Measurements from ENCODE around the gene CEP290.
"Not testable (repeated sequence)": the region's sequence is repeated elsewhere in the genome, so short reads cannot be mapped to it uniquely, and the experiment has no call there.

Gene CEP290

GRCh38 chr12:88144546-88145468 lies 2.9 kb upstream of the CEP290 start:
- DNase-seq (ENCODE audit: low read depth in 2 of 3, low spot score in 1 of 3), result no peak

GRCh38 chr12:88144037-88144436 lies 2.1 kb upstream of the CEP290 start:
- no peak for DNase-seq (ENCODE audit: low read depth in 2 of 3, low spot score in 1 of 3)

- peak in 1 of 3 donors; percentile 6 for DNase-seq (ENCODE audit: low read depth in 2 of 3, low spot score in 1 of 3)
Observed at GRCh38 chr12:88142610-88142991, 713 bp upstream of the CEP290 start.

DNA sequence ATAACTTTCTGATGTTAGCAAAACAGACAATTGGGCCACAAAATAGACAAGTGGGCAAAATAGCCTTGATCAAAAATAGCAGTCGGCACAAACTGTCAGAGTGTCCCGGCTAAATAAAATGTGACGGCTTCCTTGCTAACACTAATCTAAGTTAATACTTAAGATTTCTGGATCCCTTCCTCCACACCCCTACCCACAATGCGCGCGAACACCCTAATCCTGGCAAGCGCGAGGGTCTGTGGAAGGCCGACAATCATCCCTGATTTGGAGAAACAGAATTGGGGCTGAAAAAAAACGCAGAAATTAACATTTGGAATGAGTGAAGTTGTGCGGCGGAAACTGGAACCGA lies 489 bp downstream of the CEP290 start:
- no peak for DNase-seq (ENCODE audit: low read depth in 2 of 3, low spot score in 1 of 3)

DNA sequence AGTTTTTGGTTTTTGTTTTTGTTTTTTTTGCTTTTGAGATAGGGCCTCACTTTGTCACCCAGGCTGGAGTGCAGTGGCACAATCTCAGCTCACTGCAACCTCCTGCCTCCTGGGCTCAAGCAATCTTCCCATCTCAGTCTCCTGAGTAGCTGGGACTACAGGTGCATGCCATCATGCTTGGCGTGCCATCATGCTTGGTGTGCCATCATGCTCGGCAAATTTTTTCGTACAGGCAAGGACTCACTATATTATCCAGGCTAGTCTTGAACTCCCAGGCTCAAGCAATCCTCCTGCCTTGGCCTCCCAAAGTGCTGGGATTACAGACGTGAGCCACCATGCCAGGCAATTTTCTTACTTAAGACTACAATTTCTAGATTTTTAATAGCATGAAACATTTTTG lies 2.2 kb downstream of the CEP290 start:
- not testable (repeated sequence) for DNase-seq (ENCODE audit: low read depth in 2 of 3, low spot score in 1 of 3)

GRCh38 chr12:88133181-88133580 lies 8.7 kb downstream of the CEP290 start:
- DNase-seq (ENCODE audit: low read depth in 2 of 3, low spot score in 1 of 3), result not testable (repeated sequence)

DNA sequence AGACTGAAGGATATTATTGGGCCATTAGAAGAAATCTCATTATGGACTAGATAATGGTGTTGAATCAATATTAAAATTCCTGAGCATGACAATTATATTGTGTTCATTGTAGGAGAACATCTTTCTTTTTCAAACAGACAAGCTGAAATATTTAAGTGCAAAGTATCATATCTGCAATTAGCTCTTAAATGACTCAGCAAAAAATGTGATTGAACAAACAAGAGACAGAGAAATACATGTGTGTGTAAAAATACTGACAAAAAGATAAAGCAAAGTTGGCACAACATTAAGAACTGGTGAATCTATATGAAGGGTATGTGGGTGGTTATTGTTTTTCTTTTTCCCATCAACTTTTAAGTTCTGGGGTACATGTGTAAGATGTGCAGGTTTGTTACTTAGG lies 9.5 kb downstream of the CEP290 start:
- no peak for DNase-seq (ENCODE audit: low read depth in 2 of 3, low spot score in 1 of 3)

DNA sequence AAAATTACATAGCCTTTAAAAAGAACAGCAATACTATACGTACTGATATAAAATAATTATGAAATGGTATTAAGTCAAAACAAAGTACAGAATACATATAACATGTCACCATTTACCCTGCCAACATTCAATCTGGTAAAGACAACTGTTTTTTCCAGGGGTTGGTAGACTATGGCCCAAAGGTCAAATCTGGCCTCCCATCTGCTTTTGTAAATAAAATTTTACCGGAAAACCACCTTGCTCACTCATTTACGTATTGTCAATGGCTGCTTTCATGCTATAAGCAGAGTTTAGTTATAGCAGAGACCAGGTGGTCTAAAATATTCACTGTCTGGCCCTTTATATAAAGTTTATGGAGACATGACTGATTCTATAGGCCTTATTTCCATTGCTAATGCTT lies 14.0 kb downstream of the CEP290 start:
- DNase-seq (ENCODE audit: low read depth in 2 of 3, low spot score in 1 of 3), result no peak

- no peak for DNase-seq (ENCODE audit: low read depth in 2 of 3, low spot score in 1 of 3)
Observed at GRCh38 chr12:88127099-88127498, 14.8 kb downstream of the CEP290 start.

DNA sequence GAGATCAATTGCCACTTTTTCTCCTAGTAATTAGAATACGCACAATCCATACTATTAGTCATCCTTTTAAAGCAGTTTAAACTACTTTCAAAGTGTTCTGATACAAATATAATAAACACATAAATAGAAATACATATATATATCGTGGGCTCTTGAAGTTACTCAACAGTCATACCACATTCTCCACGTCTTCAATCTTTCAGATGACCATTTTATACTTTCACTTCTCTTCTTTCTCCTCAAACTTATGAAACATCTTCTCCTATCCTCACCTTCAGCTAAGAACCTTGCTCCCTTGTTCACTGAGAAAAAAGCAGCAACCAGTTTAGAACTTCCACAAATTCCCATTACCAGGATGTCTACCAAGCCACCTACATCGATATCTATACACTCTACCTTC lies 19.2 kb downstream of the CEP290 start:
- no peak for DNase-seq (ENCODE audit: low read depth in 2 of 3, low spot score in 1 of 3)

GRCh38 chr12:88113871-88114270 lies 28.0 kb downstream of the CEP290 start:
- DNase-seq (ENCODE audit: low read depth in 2 of 3, low spot score in 1 of 3), result no peak

DNA sequence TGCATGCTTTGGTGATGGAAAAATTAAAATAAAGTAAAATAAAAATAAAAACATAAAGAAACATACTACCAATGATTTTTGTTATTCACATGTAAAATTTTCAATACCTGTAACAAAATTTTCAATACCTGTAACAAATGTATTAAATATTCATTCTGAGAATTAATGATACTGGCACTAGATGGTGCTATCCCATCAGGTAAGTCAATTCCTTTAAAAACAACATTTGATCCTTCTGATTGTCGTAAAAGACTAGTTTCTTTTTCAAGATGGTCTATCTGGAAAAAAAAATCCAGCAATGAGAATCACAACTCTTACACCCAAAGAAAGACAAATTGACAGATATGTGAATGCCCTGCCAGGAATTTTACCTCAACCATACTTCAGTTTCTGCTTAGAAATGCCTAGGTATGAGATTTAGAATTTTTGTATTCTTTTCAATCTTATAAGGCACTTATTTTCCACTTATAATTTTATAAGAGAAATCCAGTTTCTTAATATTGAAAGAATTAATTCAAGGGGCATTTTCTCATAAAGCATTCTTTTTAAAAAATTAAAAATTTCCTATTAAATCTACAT lies 30.7 kb downstream of the CEP290 start:
- no peak for DNase-seq (ENCODE audit: low read depth in 2 of 3, low spot score in 1 of 3)

- DNase-seq (ENCODE audit: low read depth in 2 of 3, low spot score in 1 of 3), result no peak
Observed at GRCh38 chr12:88108021-88108420, 33.9 kb downstream of the CEP290 start.

DNA sequence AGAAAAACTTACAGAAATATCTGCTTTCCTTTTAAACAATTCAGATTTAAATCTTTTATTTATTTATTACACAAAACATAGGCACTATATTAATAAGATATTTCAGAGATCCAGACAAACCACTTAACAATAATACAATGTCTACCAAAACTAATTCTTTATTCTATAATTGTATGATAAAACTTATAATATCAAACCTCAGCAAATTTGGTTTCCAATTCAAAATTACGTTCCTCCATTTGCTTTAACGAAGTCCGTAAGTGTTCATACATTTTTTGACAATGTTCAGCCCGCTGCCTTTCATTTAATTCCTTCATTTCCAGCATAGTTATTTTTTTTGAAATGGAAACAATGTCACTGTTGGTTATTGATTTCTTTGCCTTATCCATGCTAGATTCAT lies 48.3 kb downstream of the CEP290 start:
- DNase-seq (ENCODE audit: low read depth in 2 of 3, low spot score in 1 of 3), result no peak

DNA sequence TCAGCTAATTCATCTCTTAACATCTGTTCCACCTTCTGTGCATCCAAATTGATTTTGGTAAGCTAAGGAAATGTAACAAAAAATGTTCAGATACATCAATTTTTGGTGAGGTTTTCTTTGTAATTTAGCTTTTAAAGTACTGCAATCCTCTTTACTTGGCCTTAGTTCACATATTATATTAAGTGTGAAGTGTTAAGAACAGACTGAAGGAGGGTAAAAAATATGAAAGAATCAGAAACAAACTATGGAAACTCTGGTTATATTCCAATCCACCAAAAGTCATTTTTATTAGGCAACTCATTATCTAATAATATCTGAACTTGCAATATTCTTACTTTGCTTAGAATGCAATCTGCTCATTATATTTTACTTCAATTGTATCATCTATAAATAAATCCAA lies 49.1 kb downstream of the CEP290 start:
- no peak for DNase-seq (ENCODE audit: low read depth in 2 of 3, low spot score in 1 of 3)

GRCh38 chr12:88084210-88084609 lies 57.7 kb downstream of the CEP290 start:
- DNase-seq (ENCODE audit: low read depth in 2 of 3, low spot score in 1 of 3), result no peak

GRCh38 chr12:88083634-88084033 lies 58.3 kb downstream of the CEP290 start:
- DNase-seq (ENCODE audit: low read depth in 2 of 3, low spot score in 1 of 3), result no peak

DNA sequence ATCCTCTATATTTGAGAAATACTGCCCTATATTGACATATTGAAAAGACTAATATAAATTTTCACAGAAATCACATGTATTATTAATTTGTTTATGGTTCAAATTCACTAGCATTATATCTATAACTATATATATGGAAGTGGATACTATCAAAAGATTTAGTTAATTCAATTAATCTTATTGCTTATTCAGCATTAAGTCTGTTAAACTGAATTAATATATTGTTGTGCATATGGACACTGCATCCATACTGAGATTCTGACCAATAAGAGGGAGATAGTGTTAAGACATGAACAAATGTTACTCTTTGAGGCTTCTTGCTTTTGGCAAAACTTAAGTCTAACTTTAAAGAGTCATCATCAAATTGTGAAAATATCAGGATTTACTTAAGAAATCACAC lies 60.6 kb downstream of the CEP290 start:
- no peak for DNase-seq (ENCODE audit: low read depth in 2 of 3, low spot score in 1 of 3)

DNA sequence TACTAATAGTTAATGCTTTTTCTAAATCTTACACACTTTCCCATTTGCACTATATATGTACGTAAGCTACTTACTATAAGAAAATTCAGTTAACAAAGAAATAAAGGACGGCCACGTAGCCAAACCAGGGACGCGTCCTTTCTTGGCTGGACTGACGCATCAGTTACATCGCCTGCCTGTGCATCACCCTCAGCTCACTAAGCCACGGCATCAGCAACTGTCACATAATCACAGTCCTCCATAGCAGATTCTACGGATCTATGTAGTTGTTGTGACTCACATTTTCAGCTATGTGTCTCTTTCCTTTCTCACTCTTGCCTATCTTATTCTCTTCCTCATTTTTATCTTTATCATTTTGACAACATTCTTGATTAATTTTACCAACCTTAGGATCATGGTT lies 74.6 kb downstream of the CEP290 start:
- no peak for DNase-seq (ENCODE audit: low read depth in 2 of 3, low spot score in 1 of 3)

GRCh38 chr12:88063375-88063774 lies 78.5 kb downstream of the CEP290 start:
- no peak for DNase-seq (ENCODE audit: low read depth in 2 of 3, low spot score in 1 of 3)

GRCh38 chr12:88062474-88062873 lies 79.4 kb downstream of the CEP290 start:
- no peak for DNase-seq (ENCODE audit: low read depth in 2 of 3, low spot score in 1 of 3)

GRCh38 chr12:88058719-88059077 lies 83.2 kb downstream of the CEP290 start:
- DNase-seq (ENCODE audit: low read depth in 2 of 3, low spot score in 1 of 3), result no peak

Measured in stimulated activated CD4-positive, alpha-beta T cell treated with anti-CD3 and anti-CD28 coated beads, Interleukin-12 subunit alpha, Interleukin-12 subunit beta, amount 100 ng/mL, for 48 hours (primary cell).